Measurements from ENCODE around the gene IRX6.

DNA sequence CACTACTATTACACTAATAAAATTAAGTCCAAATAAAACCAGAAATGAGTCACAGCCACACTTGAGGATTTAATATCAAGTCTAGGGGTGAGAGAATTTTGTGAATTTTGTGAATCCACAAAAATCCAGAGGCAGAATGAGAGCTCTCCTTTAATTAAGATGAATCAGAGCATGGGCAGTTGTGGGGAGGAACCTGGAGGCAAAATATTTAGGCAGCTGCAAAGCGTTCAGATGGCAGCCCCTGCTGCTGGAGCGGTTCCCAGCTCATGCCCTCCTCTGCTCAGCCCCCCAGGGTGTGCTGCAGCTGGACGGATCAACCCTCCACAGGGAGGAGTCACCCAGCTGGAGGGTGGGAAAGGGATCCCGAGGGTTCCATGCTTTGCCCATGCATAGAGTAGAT is 43.4 kb upstream of the IRX6 start:
- TF ChIP-seq TAF1 (IDR thresholded peaks at IDR 0.05; ENCODE audit: borderline replicate concordance, low read depth, low read length) (no peak), POLR2A (IDR thresholded peaks at IDR 0.05; ENCODE audit: low read depth, low read length) (no peak), POLR2AphosphoS5 (IDR thresholded peaks at IDR 0.05; ENCODE audit: low read depth, low read length) (no peak)
